Activated CD8-positive, alpha-beta memory T cell treated with anti-CD3 and anti-CD28 coated beads, Interleukin-2, amount 50 U/mL, for 1 hour (primary cell): Measurements from ENCODE around the gene TRIO.

Experiments used
- DNase-seq: peaks from one replicate; pipeline ENCODE4 v3.0.0-alpha.2; 2020; ENCODE audit errors: extremely low read depth

TRIO gene

DNA sequence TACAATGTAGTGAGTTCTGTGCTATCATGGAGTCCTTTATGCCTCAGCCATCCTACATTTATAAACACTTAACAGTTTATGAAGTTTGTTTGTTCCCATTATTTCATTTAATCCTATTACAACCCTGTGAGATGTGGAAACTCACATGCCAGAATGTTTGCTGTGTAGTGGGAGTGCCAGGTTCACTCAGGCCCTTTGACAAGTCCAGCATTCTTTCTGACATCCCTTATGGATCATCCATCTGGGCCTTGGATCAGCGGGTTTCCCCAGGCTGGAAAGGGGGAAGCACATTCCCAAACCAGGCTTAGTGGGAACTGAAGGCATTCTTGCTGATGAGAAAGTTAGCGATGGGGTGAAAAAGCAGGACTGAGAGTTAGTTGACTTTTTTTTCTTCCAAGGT, 310.3 kb downstream of the TRIO start:
- no peak for DNase-seq

GRCh38 chr5:14455814-14456321, 312.7 kb downstream of the TRIO start:
- DNase-seq: no peak

- no peak for DNase-seq
Observed at GRCh38 chr5:14457476-14457875, 314.3 kb downstream of the TRIO start.

GRCh38 chr5:14458414-14458813, 315.3 kb downstream of the TRIO start:
- DNase-seq: no peak

- DNase-seq: no peak
Observed at GRCh38 chr5:14460844-14461398, 317.8 kb downstream of the TRIO start.

GRCh38 chr5:14462681-14463080, 319.5 kb downstream of the TRIO start:
- DNase-seq: no peak

DNA sequence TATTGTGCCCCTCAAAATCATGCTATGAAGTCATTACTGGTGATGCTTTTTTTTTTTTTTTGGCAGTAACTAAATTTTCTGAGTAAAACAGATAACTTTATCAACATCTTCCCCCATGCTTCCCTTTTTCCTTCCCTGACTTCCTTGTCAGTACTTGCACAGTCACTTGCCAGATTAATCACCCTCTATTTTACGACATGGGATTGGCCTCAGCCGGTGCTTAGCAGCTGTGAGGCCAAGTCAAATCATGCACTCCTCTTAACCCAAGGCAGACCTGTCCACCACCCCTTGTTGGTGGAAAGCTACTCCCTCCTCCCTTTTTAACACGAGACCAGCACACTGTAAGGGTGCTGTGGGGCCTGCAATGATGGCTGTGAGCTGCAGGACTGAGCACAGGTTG, 320.5 kb downstream of the TRIO start:
- no peak for DNase-seq

DNA sequence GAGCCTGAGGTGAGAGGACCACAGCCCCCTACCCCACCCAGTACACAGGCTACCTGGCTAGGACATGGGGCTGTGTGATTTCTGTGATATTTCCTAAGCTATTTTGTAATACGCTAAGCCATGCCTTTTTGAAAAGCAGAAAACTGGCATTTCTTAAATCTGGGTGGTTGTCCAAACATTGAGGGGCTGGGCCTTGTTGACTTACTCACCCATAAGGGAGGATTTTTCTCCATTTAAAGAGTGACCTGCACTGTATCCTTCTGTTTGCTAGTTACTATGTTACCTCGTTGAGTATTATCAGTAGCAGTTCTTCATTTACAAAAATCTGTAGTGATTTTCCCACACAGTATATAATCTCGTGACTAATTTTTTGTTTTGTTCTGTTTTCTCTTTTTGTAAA, 321.0 kb downstream of the TRIO start:
- no peak for DNase-seq

GRCh38 chr5:14464671-14465070, 321.5 kb downstream of the TRIO start:
- DNase-seq: no peak

GRCh38 chr5:14465116-14465515, 322.0 kb downstream of the TRIO start:
- no peak for DNase-seq

DNA sequence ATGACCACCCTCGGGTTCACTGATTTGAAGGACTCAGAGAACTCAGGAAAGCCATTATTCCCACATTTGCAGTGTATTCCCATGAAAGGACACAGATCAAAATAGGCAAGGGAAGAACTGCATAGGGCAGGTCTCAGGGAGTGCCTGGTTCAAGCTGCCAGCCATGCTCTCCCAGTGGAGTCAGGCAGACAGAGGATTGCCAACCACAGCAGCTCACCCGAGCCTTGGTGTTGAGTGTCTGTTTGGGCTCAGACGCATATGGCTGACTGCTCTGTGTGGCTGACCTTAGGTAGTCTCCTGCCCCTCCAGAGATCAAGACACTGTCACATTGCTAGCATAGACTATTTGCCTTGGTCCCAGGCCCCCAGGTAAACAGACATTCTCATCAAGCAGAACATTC, 322.6 kb downstream of the TRIO start:
- no peak for DNase-seq

- no peak for DNase-seq
Observed at GRCh38 chr5:14467251-14467650, 324.1 kb downstream of the TRIO start.

- DNase-seq: no peak
Observed at GRCh38 chr5:14467886-14468285, 324.7 kb downstream of the TRIO start.

DNA sequence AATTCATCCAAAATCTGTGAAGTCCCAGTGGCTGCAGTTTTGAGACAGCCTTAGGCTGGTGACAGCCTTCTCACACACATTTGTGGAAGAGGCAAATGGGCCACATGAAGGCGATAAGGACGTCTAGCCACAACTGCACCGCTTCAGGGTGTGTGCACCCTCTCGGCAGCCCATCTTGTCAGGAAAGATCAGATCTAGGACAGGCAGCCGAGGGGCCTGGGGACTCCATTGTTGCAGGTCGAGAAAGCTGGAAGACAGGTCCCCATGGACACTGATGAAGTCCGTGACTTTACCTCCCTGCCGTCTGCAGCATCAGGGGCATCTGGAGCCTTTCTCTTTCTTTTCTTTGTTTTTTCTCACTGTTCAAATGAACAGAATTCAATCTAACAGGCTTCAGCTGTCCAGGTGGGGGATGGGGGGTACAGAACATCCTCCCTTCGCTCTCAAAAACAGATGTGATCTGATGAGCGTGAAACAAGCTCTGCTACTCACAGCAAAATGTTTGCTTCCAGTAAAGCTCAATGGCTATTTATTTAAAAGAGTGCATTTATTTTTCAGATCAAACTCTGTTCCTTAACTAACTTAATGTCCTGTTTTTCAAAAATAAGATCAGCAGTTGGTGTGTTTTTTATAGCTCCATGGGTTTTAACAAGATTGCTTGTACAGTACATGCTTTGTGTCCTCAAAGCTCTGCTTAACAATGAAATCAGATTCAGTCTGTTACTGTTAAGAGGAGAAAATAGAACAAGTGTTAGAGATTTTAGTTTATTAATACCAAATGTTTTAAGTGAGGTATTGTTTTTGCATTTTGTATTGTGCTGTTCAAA, 326.6 kb downstream of the TRIO start:
- no peak for DNase-seq

DNA sequence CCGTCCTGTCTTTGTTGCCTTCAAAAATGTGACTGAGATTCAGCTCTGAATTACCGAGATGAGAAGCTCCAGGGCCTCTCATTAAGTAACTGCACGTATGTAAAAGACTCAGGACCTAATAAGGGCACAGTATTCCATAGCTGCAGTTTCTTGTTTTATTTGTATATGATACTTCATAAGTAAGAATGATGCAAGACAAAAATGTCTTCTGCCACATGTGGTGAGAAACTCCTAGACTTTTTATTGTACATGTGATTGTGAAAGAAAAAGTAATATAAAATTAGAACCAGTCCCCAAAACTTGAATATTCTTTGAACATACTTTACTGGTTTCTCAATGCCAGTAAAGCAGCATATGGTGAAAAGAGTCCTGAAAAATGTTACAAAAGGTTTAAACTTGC, 328.4 kb downstream of the TRIO start:
- DNase-seq: no peak

DNA sequence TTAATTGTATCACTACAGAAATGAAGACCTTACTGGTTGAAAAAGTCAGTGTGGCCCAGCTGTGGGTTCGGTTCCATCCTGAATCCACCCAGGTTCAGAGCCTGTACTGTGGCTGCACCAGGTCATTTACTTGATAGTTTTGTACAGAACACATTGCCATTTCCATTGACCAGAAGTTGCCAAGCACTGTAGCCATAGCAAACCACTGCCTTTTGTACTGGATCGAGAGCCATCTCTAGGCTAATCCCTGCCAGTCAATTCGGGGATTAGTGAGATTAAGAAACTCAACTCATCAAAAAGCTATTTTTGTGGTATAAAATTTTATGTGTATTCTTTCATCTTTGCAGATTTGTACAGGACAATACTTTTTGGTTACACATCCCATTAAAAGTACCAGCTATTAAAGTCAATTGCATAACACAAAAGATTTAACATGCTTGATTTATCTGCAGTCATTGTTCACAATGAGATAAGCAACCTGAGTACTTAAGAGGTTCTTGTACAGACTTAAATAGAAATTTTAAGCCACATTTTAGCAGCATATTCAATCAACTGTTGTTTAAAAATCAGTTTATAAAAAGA, 329.9 kb downstream of the TRIO start:
- DNase-seq: no peak

GRCh38 chr5:14475045-14475444, 331.9 kb downstream of the TRIO start:
- DNase-seq: no peak

- no peak for DNase-seq
Observed at GRCh38 chr5:14476786-14477435, 333.8 kb downstream of the TRIO start.

GRCh38 chr5:14479143-14479696, 336.1 kb downstream of the TRIO start:
- no peak for DNase-seq

DNA sequence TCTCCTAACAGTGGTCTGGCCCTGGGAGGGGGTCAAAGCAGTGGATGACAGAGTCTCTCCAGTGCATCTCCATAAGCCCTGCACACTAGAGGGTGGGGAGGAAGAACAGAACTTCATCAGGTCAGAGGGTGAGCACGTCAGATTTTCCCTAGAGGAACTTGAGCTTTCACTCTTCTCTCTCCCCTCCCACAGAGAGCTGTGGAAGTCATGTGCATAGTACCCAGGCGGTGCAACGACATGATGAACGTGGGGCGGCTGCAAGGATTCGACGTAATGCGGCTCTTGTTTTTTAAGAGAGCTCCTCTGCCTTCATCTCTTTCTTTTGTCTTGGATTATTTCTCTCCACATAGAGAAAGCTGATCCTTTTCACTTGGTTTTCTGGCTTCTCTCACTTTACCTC, 338.2 kb downstream of the TRIO start:
- DNase-seq: no peak

- DNase-seq: no peak
Observed at GRCh38 chr5:14482085-14482484, 338.9 kb downstream of the TRIO start.

DNA sequence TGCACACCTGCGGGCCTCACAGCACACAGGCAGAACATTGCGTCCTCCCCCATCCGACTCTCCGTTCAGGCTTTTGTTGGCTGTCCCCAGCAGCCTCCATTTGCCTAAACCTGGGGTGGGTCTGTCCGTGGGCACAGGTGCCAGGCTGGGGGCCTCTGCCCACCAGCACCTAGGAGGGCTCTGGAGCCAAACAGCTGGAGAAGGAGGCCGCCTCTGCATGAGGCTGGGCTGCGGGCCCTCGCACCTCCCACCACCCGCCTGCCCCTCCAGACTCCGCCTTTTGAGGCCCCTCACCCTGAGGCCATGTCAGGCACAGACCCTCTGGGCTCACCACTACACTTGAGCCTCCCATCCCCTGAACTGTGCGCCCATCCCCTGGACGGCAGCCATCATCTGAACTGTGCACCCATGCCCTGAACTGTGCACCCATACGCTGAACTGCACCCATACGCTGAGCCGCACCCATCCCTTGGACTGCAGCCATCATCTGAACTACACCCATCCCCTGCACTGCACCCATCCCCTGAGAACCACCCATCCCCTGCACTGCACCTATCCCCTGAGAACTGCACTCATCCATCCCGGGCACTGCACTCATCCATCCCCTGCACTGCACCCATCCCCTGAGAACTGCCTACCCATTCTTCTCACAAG, 340.5 kb downstream of the TRIO start:
- DNase-seq: no peak
